Heart left ventricle (tissue), 16 donors: ENCODE data around the gene ZFPM1. TPM values are rescaled to one million over a fixed set of nuclear protein-coding genes. Genes with fewer than 3 reads are reported as not detected.
"Not testable (repeated sequence)": the region's sequence is repeated elsewhere in the genome, so short reads cannot be mapped to it uniquely, and the experiment has no call there.

Experiments
- ATAC-seq, 4 donors: fragments of 200-7000 bp; cut with Tn5 transposase; one replicate each; pipeline ENCODE4 v1.9.1; 2020 to 2022; ENCODE audit warnings: moderate library complexity in 4 of 4, mild to moderate bottlenecking in 3 of 4, moderate number of reproducible peaks in 1 of 4
- DNase-seq, 5 donors: peaks; one replicate each; pipeline ENCODE4 v3.0.0-alpha.2; 2020
- H3K27ac ChIP-seq, 12 donors: fragments of 200-600 bp; sonication (generic) in 4 of 12; one replicate each; pipeline versions ENCODE4 v1.5.0 to v1.8.0; 2016 to 2022; ENCODE audit warnings: mild to moderate bottlenecking in 2 of 12
- H3K27me3 ChIP-seq, 9 donors: fragments of 200-600 bp; sonication (generic) in 2 of 9; one replicate each; pipeline versions ENCODE4 v1.5.1 to v1.8.0; 2016 to 2022; ENCODE audit warnings: mild to moderate bottlenecking in 3 of 9
- H3K36me3 ChIP-seq, 9 donors: fragments of 200-600 bp; sonication (generic) in 2 of 9; one replicate each; pipeline versions ENCODE4 v1.5.0 to v1.8.0; 2018 to 2022; ENCODE audit warnings: mild to moderate bottlenecking in 2 of 9
- H3K4me1 ChIP-seq, 12 donors: fragments of 200-600 bp; sonication (generic) in 4 of 12; one replicate each; pipeline versions ENCODE4 v1.5.0 to v1.8.0; 2016 to 2022; ENCODE audit warnings: mild to moderate bottlenecking in 3 of 12
- H3K4me3 ChIP-seq, 12 donors: fragments of 200-600 bp; sonication (generic) in 4 of 12; one replicate each; pipeline versions ENCODE4 v1.5.0 to v1.8.0; 2017 to 2022; ENCODE audit warnings: mild to moderate bottlenecking in 9 of 12, moderate library complexity in 4 of 12
- H3K9me3 ChIP-seq, 12 donors: fragments of 200-600 bp; sonication (generic) in 4 of 12; one replicate each; pipeline versions ENCODE4 v1.5.0 to v1.8.0; 2016 to 2022; ENCODE audit warnings: mild to moderate bottlenecking in 1 of 12
- CTCF ChIP-seq, 12 donors: fragments of 200-600 bp; sonication (generic) in 4 of 12; IDR thresholded peaks; one replicate each; pipeline versions ENCODE4 v1.5.0 to v1.8.0; 2018 to 2022; ENCODE audit warnings: antibody characterized with exemption in 12 of 12, mild to moderate bottlenecking in 5 of 12
- POLR2A ChIP-seq, 2 donors: fragments of 450-650 bp; IDR thresholded peaks; one replicate each; pipeline ENCODE4 v1.6.1; 2017; ENCODE audit warnings: antibody characterized with exemption in 2 of 2, mild to moderate bottlenecking in 2 of 2, moderate library complexity in 2 of 2
- WGBS, 4 donors: extraction: QIAGEN DNeasy Blood & Tissue Kit in 2 of 4; methylation state at CpG; one replicate each; pipeline versions ENCODE4 v1.1.5 to v1.1.7; 2013 to 2018; 5-methylcytosine and 5-hydroxymethylcytosine counted together
- intact Hi-C, 10 donors: fragments of 100-400 bp; cut with DNase I; formaldehyde crosslinking; loops; one replicate each; pipeline versions ENCODE4 v1.11.1 to v1.14.2; 2022
- polyA plus RNA-seq, 2 donors: library from polyadenylated mRNA; stranded (reverse); fragments of 200-250 nt; gene quantifications; one replicate each; pipeline ENCODE4 v1.2.3, GENCODE V29; 2013
- total RNA-seq, 9 donors: library from RNA; depleted of rRNA in 2 of 9; stranded (reverse); fragments of >200 nt in 2 of 9; fragmentation: NEBNext Ultra II Directional in 3 of 9; extraction: Animal tissue kit (Norgen Biotek cat#: 25700) in 3 of 9; gene quantifications; one replicate each; pipeline versions ENCODE4 v1.1.0 to v1.2.4, GENCODE V29; 2016 to 2023
- donor health status: ischemic (EF 13 %, LVEDD 7.1; RV severe dilation, severe dysfunction).
- donor health status: healthy with polysubstance abuse.
- donor health status: DM: no; HTN: yes; CAD: no.
- donor health status: DM: no; HTN: no; CAD: no.
- donor health status: ischemic (EF 25% LVEDD 6.9; RV normal size, moderate dysfunction).
- donor health status: ischemic (EF 25% LVEDD 5.7; RV mildly dilated, moderate dysfunction).
- donor health status: healthy.
- donor health status: DM: yes; HTN: yes; CAD: no.
- donor health status: ischemic (EF 35%, LVEDD 5.7; RV mildly dilated, moderate dysfunction).
- donor health status: nonischemic (EF 11% LVEDD 7.7; RV severe dilation, severe dysfunction).
- donor health status: DM: yes; HTN: yes; CAD: no.
- donor health status: PGD.
- donor health status: ischemic (EF 29% LVEDD 5.4; RV normal size, mild dysfunction).
- donor health status: nonischemic (EF 23%, LVEDD 6.1; RV moderate dilation, normal function).

The ZFPM1 gene
- total and polyA plus RNA-seq, 11 donors = 1.3 to 6.3 (median 4.1) TPM

GRCh38 chr16:88408561-88409142, 44.4 kb upstream of the ZFPM1 start:
- peaks cover 0 to 6% (median 0%) of the 10 kb centered on the region in 9 donors for H3K27me3 ChIP-seq
- no peak overlapping the region for H3K27ac ChIP-seq
- 80 to 81% (median 80%) methylated on average over 14 to 15 of the region's 15 CpGs for WGBS, 4 donors
- intact Hi-C loops = no loop called here
- H3K4me1 ChIP-seq = peaks cover 0 to 12% (median 0%) of the 10 kb centered on the region in 12 donors
- H3K4me3 ChIP-seq = no peak overlapping the region
- ATAC-seq (no peak), DNase-seq (no peak)
- no peak for TF ChIP-seq CTCF (IDR thresholded peaks at IDR 0.05)
- TF ChIP-seq POLR2A (IDR thresholded peaks at IDR 0.05) = no peak
- no peaks in the 10 kb centered on the region for H3K9me3 ChIP-seq
- H3K36me3 ChIP-seq = no peaks in the 10 kb centered on the region

- ATAC-seq (no peak), DNase-seq (no peak)
- Histone ChIP-seq H3K27me3 (peaks cover 0 to 6% (median 0%) of the 10 kb centered on the region in 9 donors), H3K4me3 (no peak overlapping the region), H3K4me1 (peaks cover 0 to 12% (median 0%) of the 10 kb centered on the region in 12 donors), H3K36me3 (no peaks in the 10 kb centered on the region), H3K9me3 (no peaks in the 10 kb centered on the region), H3K27ac (no peak overlapping the region)
- intact Hi-C loops = no loop called here
- TF ChIP-seq CTCF (IDR thresholded peaks at IDR 0.05) (no peak), POLR2A (IDR thresholded peaks at IDR 0.05) (no peak)
- WGBS, 4 donors = 81 to 87% (median 84%) methylated on average over 25 to 29 of the region's 29 CpGs
These were observed 43.6 kb upstream of the ZFPM1 start for GRCh38 chr16:88409296-88410065.

- H3K4me3 ChIP-seq, H3K9me3 ChIP-seq: not testable (repeated sequence)
- WGBS, 4 donors = 93 to 96% (median 94%) methylated on average over 27 to 28 of the region's 28 CpGs
These were observed 42.6 kb upstream of the ZFPM1 start for GRCh38 chr16:88410297-88410968.

GRCh38 chr16:88411951-88412576, 41.0 kb upstream of the ZFPM1 start:
- intact Hi-C loops = no loop called here
- peaks cover 0 to 12% (median 0%) of the 10 kb centered on the region in 12 donors for H3K4me1 ChIP-seq
- H3K9me3 ChIP-seq = no peaks in the 10 kb centered on the region
- no peaks in the 10 kb centered on the region for H3K27me3 ChIP-seq
- no peak overlapping the region for H3K27ac ChIP-seq
- TF ChIP-seq POLR2A (IDR thresholded peaks at IDR 0.05) = no peak
- no peak for TF ChIP-seq CTCF (IDR thresholded peaks at IDR 0.05)
- H3K36me3 ChIP-seq = no peaks in the 10 kb centered on the region
- 89 to 95% (median 92%) methylated on average over 14 to 18 of the region's 18 CpGs for WGBS, 4 donors
- H3K4me3 ChIP-seq = no peak overlapping the region
- DNase-seq (no peak), ATAC-seq (no peak)

More at GRCh38 chr16:88410297-88410968, 42.6 kb upstream of the ZFPM1 start:
- intact Hi-C loops, H3K36me3 ChIP-seq, H3K27ac ChIP-seq, DNase-seq, ATAC-seq, H3K27me3 ChIP-seq: not testable (repeated sequence)
- H3K4me1 ChIP-seq = peaks cover 0 to 12% (median 0%) of the 10 kb centered on the region in 12 donors
